ENCODE data around the gene MAMDC4. TPM values are rescaled to one million over a fixed set of nuclear protein-coding genes. Genes with fewer than 3 reads are reported as not detected.

Gene MAMDC4
- total RNA-seq, 6 experiments from 2014 or later, result 2.3 to 3.4 (median 3.0) TPM

DNA sequence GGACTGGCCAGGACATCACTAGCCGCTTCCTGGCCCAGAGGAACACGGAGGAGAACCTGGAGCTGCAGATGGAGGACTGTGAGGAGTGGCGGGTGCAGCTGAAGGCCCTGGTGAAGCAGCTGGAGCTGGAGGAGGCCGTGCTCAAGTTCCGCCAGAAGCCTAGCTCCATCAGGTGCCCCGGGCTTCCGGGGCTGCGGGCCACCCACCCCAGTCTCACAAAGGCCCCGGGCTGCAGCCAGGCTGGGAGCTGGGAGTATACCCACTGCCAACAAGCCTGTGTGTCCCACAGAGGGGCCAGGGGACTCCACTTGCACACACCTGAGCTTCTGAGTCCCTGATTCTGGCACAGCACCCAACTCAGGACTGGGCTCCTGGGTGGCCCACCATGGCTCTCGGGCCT, 46.1 kb upstream of the MAMDC4 start:
- peaks cover 15% of the 10 kb centered on the region for H3K36me3 Mint-ChIP-seq (ENCODE audit: low read depth)
- peaks cover 28% of the 10 kb centered on the region for H3K4me1 Mint-ChIP-seq (ENCODE audit: low read depth)
- no peak for DNase-seq
- no peak overlapping the region for H3K27ac Mint-ChIP-seq
- H3K4me3 Mint-ChIP-seq, result peak overlapping the region; percentile 88
- TF ChIP-seq, protein P1, sequence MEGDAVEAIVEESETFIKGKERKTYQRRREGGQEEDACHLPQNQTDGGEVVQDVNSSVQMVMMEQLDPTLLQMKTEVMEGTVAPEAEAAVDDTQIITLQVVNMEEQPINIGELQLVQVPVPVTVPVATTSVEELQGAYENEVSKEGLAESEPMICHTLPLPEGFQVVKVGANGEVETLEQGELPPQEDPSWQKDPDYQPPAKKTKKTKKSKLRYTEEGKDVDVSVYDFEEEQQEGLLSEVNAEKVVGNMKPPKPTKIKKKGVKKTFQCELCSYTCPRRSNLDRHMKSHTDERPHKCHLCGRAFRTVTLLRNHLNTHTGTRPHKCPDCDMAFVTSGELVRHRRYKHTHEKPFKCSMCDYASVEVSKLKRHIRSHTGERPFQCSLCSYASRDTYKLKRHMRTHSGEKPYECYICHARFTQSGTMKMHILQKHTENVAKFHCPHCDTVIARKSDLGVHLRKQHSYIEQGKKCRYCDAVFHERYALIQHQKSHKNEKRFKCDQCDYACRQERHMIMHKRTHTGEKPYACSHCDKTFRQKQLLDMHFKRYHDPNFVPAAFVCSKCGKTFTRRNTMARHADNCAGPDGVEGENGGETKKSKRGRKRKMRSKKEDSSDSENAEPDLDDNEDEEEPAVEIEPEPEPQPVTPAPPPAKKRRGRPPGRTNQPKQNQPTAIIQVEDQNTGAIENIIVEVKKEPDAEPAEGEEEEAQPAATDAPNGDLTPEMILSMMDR (IDR thresholded peaks at IDR 0.05), result no peak
- no peaks in the 10 kb centered on the region for H3K9me3 Mint-ChIP-seq
- H3K27me3 Mint-ChIP-seq (ENCODE audit: insufficient read depth), result peaks cover 5% of the 10 kb centered on the region

DNA sequence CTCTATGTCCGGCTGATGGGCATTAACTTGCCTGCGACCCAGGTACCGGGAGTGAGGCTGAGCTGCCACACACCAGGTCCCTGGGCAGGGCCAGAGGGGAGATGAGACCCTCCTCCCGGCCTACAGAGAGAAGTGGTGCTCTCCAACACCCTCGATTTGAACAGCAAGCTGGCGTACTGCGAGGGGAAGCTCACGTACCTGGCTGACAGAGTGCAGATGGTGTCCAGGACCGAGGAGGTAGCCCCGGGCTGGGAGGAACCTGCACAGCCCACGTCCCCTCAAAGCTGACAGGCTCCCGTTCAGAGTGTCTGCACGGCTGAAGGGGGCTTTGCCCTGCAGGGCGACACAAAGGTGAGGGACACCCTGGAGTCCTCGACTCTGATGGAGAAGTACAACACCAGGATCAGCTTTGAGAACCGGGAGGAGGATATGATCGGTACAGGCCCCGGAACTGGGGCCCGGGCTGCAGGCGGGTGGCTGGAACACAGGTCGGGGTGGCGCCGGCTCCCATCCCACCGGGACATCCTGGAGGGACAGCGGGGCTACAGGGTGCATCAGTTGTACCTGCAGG, 45.4 kb upstream of the MAMDC4 start:
- Mint-ChIP-seq H3K9me3 (no peaks in the 10 kb centered on the region), H3K36me3 (ENCODE audit: low read depth) (peaks cover 16% of the 10 kb centered on the region), H3K4me3 (peak overlapping the region; percentile 88), H3K4me1 (ENCODE audit: low read depth) (peaks cover 30% of the 10 kb centered on the region), H3K27ac (peak overlapping the region; percentile 45), H3K27me3 (ENCODE audit: insufficient read depth) (peaks cover 5% of the 10 kb centered on the region)
- TF ChIP-seq, protein P1 (IDR thresholded peaks at IDR 0.05), result no peak
- DNase-seq, result no peak

DNA sequence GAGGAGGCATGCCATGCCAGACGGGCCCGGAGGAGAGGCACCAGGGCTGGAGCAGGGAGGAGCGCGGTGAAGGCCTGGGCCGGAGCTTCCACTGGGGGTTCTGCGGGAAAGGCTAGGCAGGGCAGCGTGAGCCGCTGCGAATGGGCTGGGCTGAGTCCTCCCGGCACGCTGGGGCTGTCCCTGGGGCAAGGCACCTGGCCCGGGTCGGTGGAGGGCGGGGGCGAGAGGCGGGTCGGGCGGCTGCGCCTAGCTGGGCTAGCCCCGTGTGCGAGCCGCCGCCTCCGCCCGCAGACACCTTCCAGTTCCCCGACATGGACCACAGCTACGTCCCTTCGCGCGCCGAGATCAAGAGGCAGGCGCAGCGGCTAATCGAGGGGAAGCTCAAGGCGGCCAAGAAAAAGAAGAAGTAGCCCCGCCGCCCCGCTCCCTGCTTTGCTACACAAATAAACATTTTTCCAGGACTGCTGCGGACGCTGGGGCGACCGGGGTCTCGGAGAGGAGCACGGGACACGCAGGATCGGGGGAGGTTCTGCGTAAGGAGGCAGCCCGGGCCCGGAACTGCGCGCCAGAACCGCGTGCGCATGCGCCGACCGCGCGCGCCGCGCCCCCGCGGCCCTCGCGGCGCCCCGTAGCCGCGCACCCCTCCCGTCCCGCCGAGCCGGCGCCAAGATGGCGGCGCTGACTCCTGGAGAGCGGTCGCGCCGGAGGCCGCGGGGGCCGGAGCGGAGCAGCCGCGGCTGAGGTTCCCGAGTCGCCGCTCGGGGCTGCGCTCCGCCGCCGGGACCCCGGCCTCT, 44.7 kb upstream of the MAMDC4 start, which contains the start of gene RABL6:
Gene RABL6 (plus strand): TSS at position 668 of the 794 bp plus-strand sequence. CDS start 249 bp downstream, outside the sequence.
- peak within 1 kb of the TSS; percentile 88 for H3K4me3 Mint-ChIP-seq
- H3K9me3 Mint-ChIP-seq, result no peaks in the 10 kb centered on the region
- no peaks in the 10 kb centered on the region for H3K27me3 Mint-ChIP-seq (ENCODE audit: insufficient read depth)
- H3K27ac Mint-ChIP-seq, result peak within 1 kb of the TSS; percentile 69
- peak; percentile 49 for DNase-seq
- TF ChIP-seq, protein P1 (IDR thresholded peaks at IDR 0.05), result no peak
- peaks cover 30% of the 10 kb centered on the region for H3K4me1 Mint-ChIP-seq (ENCODE audit: low read depth)
- peaks cover 16% of the 10 kb centered on the region for H3K36me3 Mint-ChIP-seq (ENCODE audit: low read depth)

DNA sequence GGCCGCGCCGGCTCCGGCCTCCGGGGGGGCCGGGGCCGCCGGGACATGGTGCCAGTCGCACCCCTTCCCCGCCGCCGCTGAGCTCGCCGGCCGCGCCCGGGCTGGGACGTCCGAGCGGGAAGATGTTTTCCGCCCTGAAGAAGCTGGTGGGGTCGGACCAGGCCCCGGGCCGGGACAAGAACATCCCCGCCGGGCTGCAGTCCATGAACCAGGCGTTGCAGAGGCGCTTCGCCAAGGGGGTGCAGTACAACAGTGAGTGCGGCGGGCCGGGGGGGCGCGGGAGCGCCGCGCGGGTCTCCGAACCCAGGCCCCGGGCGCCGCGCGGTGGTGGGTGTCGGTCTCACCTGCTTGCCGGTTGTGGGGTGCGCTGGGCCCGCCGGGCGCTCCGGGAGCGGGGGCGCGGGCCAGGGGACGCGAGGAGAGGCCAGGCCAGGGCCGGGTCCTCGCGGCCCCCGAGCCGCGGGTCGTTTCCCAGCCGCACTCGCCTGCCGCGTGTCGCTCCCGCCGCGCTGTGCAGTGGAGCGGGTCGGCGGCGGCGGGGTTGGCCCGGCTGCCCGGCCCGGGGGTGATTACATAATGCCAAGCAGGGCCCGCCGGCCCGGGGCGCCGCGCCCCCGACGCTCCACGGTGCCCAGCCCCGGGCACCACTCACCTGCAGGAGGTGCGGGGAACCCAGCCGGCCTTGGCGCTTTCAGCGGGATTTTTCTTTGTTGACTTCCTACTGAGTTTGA, 43.9 kb upstream of the MAMDC4 start:
- Mint-ChIP-seq H3K27me3 (ENCODE audit: insufficient read depth) (peaks cover 2% of the 10 kb centered on the region; the same call in 1 of the 2 replicates), H3K9me3 (no peaks in the 10 kb centered on the region), H3K4me1 (ENCODE audit: low read depth) (peaks cover 30% of the 10 kb centered on the region), H3K36me3 (ENCODE audit: low read depth) (peaks cover 24% of the 10 kb centered on the region), H3K27ac (peak overlapping the region; percentile 69), H3K4me3 (peak overlapping the region; percentile 87)
- TF ChIP-seq, protein P1 (IDR thresholded peaks at IDR 0.05), result peak; percentile 24
- DNase-seq, result no peak

DNA sequence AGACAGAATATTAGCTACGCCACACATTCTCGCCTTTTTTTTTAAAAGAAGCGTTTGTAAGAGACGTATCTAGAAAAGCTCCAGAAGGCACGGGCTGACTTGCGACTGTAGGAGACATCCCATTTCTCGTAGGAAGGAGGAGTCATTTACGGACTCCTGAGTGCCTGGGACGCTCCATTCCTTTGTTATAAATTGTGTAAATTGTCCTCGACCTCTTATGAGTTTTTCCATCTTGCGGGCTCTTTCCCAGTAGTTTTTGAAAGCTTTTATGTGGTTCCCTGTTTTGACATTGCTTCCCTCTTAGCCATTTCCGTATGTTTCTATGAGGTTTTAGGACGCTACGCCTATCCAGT, 43.4 kb upstream of the MAMDC4 start:
- Mint-ChIP-seq H3K27ac (peak overlapping the region; percentile 69), H3K36me3 (ENCODE audit: low read depth) (peaks cover 29% of the 10 kb centered on the region), H3K4me3 (peak overlapping the region; percentile 87), H3K27me3 (ENCODE audit: insufficient read depth) (peaks cover 2% of the 10 kb centered on the region; the same call in 1 of the 2 replicates), H3K4me1 (ENCODE audit: low read depth) (peaks cover 30% of the 10 kb centered on the region), H3K9me3 (no peaks in the 10 kb centered on the region)
- peak; percentile 33 for DNase-seq
- TF ChIP-seq, protein P1 (IDR thresholded peaks at IDR 0.05), result no peak

Data from HFFc6 (cell line).